Endothelial cell of umbilical vein (primary cell): Measurements from ENCODE around the gene SUDS3. TPM values are rescaled to one million over a fixed set of nuclear protein-coding genes. Genes with fewer than 3 reads are reported as not detected.

Source experiments
- BruUV-seq: library from RNA; stranded (reverse); fragments of 400-500 nt; replicated peaks from 2 replicates; lab custom pipeline; 2021; lab: Mats Ljungman, UMichigan
- CTCF ChIA-PET: fragments of 300-600, 350-600 bp; sonication (Branson Sonifier 250); formaldehyde crosslinking; loops from one replicate; lab custom pipeline; 2021; ENCODE audit warnings: antibody characterized with exemption, inconsistent platforms; lab: Charles Lee
- POLR2A ChIA-PET: fragments of 300-600, 350-600 bp; sonication (Branson Sonifier 250); formaldehyde crosslinking; loops from one replicate; lab custom pipeline; 2021; ENCODE audit warnings: antibody characterized with exemption, inconsistent platforms; lab: Charles Lee
- DNase-seq: peaks from one replicate; pipeline ENCODE4 v3.0.0-alpha.2; 2011; ENCODE audit warnings: low read depth, low spot score
- FAIRE-seq: peaks from 2 replicates; lab custom pipeline; 2011; peaks lifted over from hg19 to GRCh38; lab: Jason Lieb, UNC
- H2AFZ ChIP-seq: 2 replicates; pipeline ENCODE4 v1.6.0; 2012; ENCODE audit warnings: low read depth, low read length, control low read depth, inconsistent platforms
- H3K27ac ChIP-seq: 2 replicates; pipeline ENCODE4 v1.5.1; 2011; ENCODE audit warnings: low read depth, mild to moderate bottlenecking, control low read depth, low read length, moderate library complexity; ENCODE audit not compliant: insufficient read depth
- H3K27me3 ChIP-seq, 2 experiments: 2 replicates each; pipeline versions ENCODE4 v1.6.0 to v1.6.1; 2011; ENCODE audit warnings: low read length in 2 of 2, mixed read lengths in 1 of 2; ENCODE audit not compliant: control insufficient read depth in 2 of 2, insufficient read depth in 2 of 2
- H3K36me3 ChIP-seq, 2 experiments: 2 replicates in 1 of 2; 3 replicates in 1 of 2; pipeline ENCODE4 v1.5.1; 2011; ENCODE audit warnings: low read length in 2 of 2, mild to moderate bottlenecking in 1 of 2, moderate library complexity in 1 of 2; ENCODE audit not compliant: control insufficient read depth in 2 of 2, insufficient read depth in 2 of 2; ENCODE audit errors: extremely low read depth in 1 of 2
- H3K4me1 ChIP-seq: 3 replicates; pipeline ENCODE4 v1.5.1; 2011; ENCODE audit warnings: mild to moderate bottlenecking, low read length; ENCODE audit not compliant: control insufficient read depth, insufficient read depth; ENCODE audit errors: extremely low read depth
- H3K4me2 ChIP-seq: 2 replicates; pipeline ENCODE4 v1.6.1; 2011; ENCODE audit warnings: low read length, control low read depth, mixed read lengths; ENCODE audit not compliant: insufficient read depth
- H3K4me3 ChIP-seq, 3 experiments: fragments of 200-600 bp in 1 of 3; sonication (generic), shearing (Covaris generic) in 1 of 3; replicated peaks in 1 of 3; 2 replicates each; pipeline ENCODE4 v1.5.1; 2011 to 2016; ENCODE audit warnings: control low read depth in 3 of 3, low read length in 3 of 3, mild to moderate bottlenecking in 2 of 3, inconsistent platforms in 1 of 3, low read depth in 1 of 3, moderate library complexity in 1 of 3; ENCODE audit not compliant: insufficient read depth in 1 of 3
- H3K79me2 ChIP-seq: 2 replicates; pipeline ENCODE4 v1.6.0; 2012; ENCODE audit warnings: low read length, inconsistent platforms; ENCODE audit not compliant: control insufficient read depth, insufficient read depth
- H3K9ac ChIP-seq: replicated peaks from 2 replicates; pipeline ENCODE3; 2011; ENCODE audit warnings: low read length, control low read depth; ENCODE audit not compliant: insufficient read depth; ENCODE audit errors: extremely low read depth
- H3K9me1 ChIP-seq: replicated peaks from 3 replicates; pipeline ENCODE4 v1.6.0; 2011; ENCODE audit warnings: mild to moderate bottlenecking, low read length; ENCODE audit not compliant: control insufficient read depth, insufficient read depth; ENCODE audit errors: extremely low read depth
- H3K9me3 ChIP-seq: replicated peaks from 2 replicates; pipeline ENCODE4 v1.5.1; 2012; ENCODE audit warnings: low read length, inconsistent platforms; ENCODE audit not compliant: control insufficient read depth, insufficient read depth
- H4K20me1 ChIP-seq: replicated peaks from 2 replicates; pipeline ENCODE3; 2011; ENCODE audit warnings: mild to moderate bottlenecking, low read length; ENCODE audit not compliant: control insufficient read depth, insufficient read depth; ENCODE audit errors: extremely low read depth
- CTCF ChIP-seq, 2 donors: IDR thresholded peaks; 1 replicate in 1 of 2; 2 replicates in 1 of 2; pipeline ENCODE4 v1.5.1; 2011; ENCODE audit warnings: low read length in 2 of 2, mild to moderate bottlenecking in 2 of 2, moderate library complexity in 2 of 2, control low read depth in 1 of 2, inconsistent platforms in 1 of 2, low read depth in 1 of 2; ENCODE audit not compliant: insufficient read depth in 1 of 2; ENCODE audit errors: extremely low read depth in 1 of 2
- EZH2 ChIP-seq: IDR thresholded peaks from 2 replicates; pipeline ENCODE4 v1.6.1; 2012; ENCODE audit warnings: borderline replicate concordance, low read depth, mild to moderate bottlenecking, moderate library complexity, low read length, inconsistent platforms; ENCODE audit not compliant: severe bottlenecking
- FOS ChIP-seq: IDR thresholded peaks from 2 replicates; pipeline ENCODE4 v1.6.1; 2011; ENCODE audit warnings: mild to moderate bottlenecking, low read length, moderate library complexity, borderline replicate concordance; ENCODE audit not compliant: insufficient read depth
- GATA2 ChIP-seq: IDR thresholded peaks from 2 replicates; pipeline ENCODE4 v1.7.0; 2011; ENCODE audit warnings: low read depth, mild to moderate bottlenecking, moderate library complexity, mixed read lengths, low read length; ENCODE audit not compliant: insufficient read length, insufficient read depth
- JUN ChIP-seq: IDR thresholded peaks from 2 replicates; pipeline ENCODE4 v1.6.1; 2011; ENCODE audit warnings: borderline replicate concordance, low read depth; ENCODE audit not compliant: insufficient read length, insufficient read depth
- MYC ChIP-seq: IDR thresholded peaks from one replicate; pipeline ENCODE4 v1.6.1; 2011; ENCODE audit warnings: mild to moderate bottlenecking, low read depth, low read length
- POLR2A ChIP-seq: IDR thresholded peaks from 2 replicates; pipeline ENCODE4 v1.6.1; 2012; ENCODE audit warnings: low read depth, mild to moderate bottlenecking, control low read depth, low read length
- POLR2AphosphoS5 ChIP-seq: IDR thresholded peaks from 2 replicates; pipeline ENCODE4 v1.6.1; 2012; ENCODE audit warnings: low read depth, mild to moderate bottlenecking, control low read depth, low read length, moderate library complexity; ENCODE audit not compliant: insufficient read depth
- dilution Hi-C: fragments of 300-500 bp; cut with MboI; formaldehyde crosslinking; loops from one replicate; pipeline ENCODE4 v1.15.0; 2019; ENCODE audit warnings: low sequenced_read_pairs; ENCODE audit not compliant: extremely low pct_ligation_motif_present
- intact Hi-C: fragments of 100-400 bp; cut with micrococcal nuclease; formaldehyde crosslinking; loops from one replicate; pipeline ENCODE4 v1.10.0; 2022
- polyA plus RNA-seq, 4 experiments: library from polyadenylated mRNA; depleted of rRNA in 3 of 4; stranded (reverse) in 3 of 4; unstranded in 1 of 4; fragments of >200 nt; gene quantifications; 2 replicates each; pipeline versions ENCODE4 v1.2.1 to v1.2.3, GENCODE V29; 2011 to 2012; ENCODE audit warnings: missing spikeins in 1 of 4
- total RNA-seq: library from RNA; stranded (reverse); gene quantifications from 2 replicates; pipeline ENCODE4 v1.2.3, GENCODE V29; 2021
- TF ChIP-seq, protein P1 (sequence below): IDR thresholded peaks from 2 replicates; pipeline ENCODE4 v1.6.1; 2011; ENCODE audit not compliant: insufficient read depth, insufficient read length

Gene SUDS3
- total and polyA plus RNA-seq, 2 donors (not counting 3 experiments of a cell fraction or from before 2014, with no cell fraction given): 16.9 to 27.4 TPM

- dilution Hi-C loops: no loop called here
These were observed 28.4 kb upstream of the SUDS3 start for GRCh38 chr12:118347916-118348315.

GRCh38 chr12:118350908-118351559 lies 25.3 kb upstream of the SUDS3 start:
- TF ChIP-seq POLR2AphosphoS5 (no peak), JUN (no peak), MYC (no peak), EZH2 (no peak), GATA2 (no peak), FOS (no peak), POLR2A (no peak), CTCF (IDR thresholded peaks at IDR 0.05; ENCODE audit: extremely low read depth in 1 of 2, insufficient read depth in 1 of 2, low read depth in 1 of 2, low read length in 2 of 2) (no peak)
- TF ChIP-seq, protein P1, sequence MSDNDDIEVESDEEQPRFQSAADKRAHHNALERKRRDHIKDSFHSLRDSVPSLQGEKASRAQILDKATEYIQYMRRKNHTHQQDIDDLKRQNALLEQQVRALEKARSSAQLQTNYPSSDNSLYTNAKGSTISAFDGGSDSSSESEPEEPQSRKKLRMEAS: no peak
- POLR2A ChIA-PET: no interaction called here

More at GRCh38 chr12:118347916-118348315, 28.4 kb upstream of the SUDS3 start:
- H3K9me1 ChIP-seq: no peaks in the 10 kb centered on the region
- no peak overlapping the region for H3K4me3 ChIP-seq
- no peaks in the 10 kb centered on the region for H3K4me1 ChIP-seq
- no peak overlapping the region for H3K9ac ChIP-seq
- CTCF ChIA-PET: interaction anchor here (0.7 to 1.6 kb wide), 3 partner anchors 9 to 24 kb away, joined by 3 to 5 read pairs (median 4); no protein-coding TSS in a partner anchor
- no peak overlapping the region for H3K27ac ChIP-seq
- BruUV-seq: no TSS peak
- H3K36me3 ChIP-seq: no peaks in the 10 kb centered on the region
- H3K9me3 ChIP-seq: no peaks in the 10 kb centered on the region
- H2AFZ ChIP-seq: no peak overlapping the region
- POLR2A ChIA-PET: interaction anchor here (0.8 kb wide), 1 partner anchor 11 kb away, joined by 3 read pairs; no protein-coding TSS in a partner anchor
- no peak overlapping the region for H3K4me2 ChIP-seq
- H3K79me2 ChIP-seq: peaks cover 41% of the 10 kb centered on the region
- intact Hi-C loops: no loop called here
- H3K27me3 ChIP-seq: no peaks in the 10 kb centered on the region
- TF ChIP-seq, protein P1: no peak
- TF ChIP-seq MYC (no peak), JUN (no peak), POLR2A (no peak), FOS (no peak), EZH2 (no peak)
- no peaks in the 10 kb centered on the region for H4K20me1 ChIP-seq
- DNase-seq (no peak), FAIRE-seq (no peak)

More at GRCh38 chr12:118350908-118351559, 25.3 kb upstream of the SUDS3 start:
- no peaks in the 10 kb centered on the region for H3K27me3 ChIP-seq
- peaks cover 57% of the 10 kb centered on the region for H3K79me2 ChIP-seq
- H3K36me3 ChIP-seq: no peaks in the 10 kb centered on the region
- H3K4me2 ChIP-seq: no peak overlapping the region
- no peak overlapping the region for H2AFZ ChIP-seq
- no peaks in the 10 kb centered on the region for H4K20me1 ChIP-seq
- no peak overlapping the region for H3K27ac ChIP-seq
- no peak overlapping the region for H3K9ac ChIP-seq
- H3K9me1 ChIP-seq: no peaks in the 10 kb centered on the region
- FAIRE-seq: no peak
- H3K9me3 ChIP-seq: no peaks in the 10 kb centered on the region
- dilution Hi-C loops: no loop called here
- CTCF ChIA-PET: no interaction called here
- H3K4me3 ChIP-seq: no peak overlapping the region
- no peak for DNase-seq
- BruUV-seq: no TSS peak
- H3K4me1 ChIP-seq: peaks cover 6% of the 10 kb centered on the region
- intact Hi-C loops: no loop called here
